Measurements from ENCODE around the gene NFIA.
"Not testable (repeated sequence)": the region's sequence is repeated elsewhere in the genome, so short reads cannot be mapped to it uniquely, and the experiment has no call there.

The NFIA gene

GRCh38 chr1:61270107-61270506 is 187.7 kb downstream of the NFIA start:
- H3K9me3 ChIP-seq (ENCODE audit: control insufficient read depth, low read length) = no peaks in the 10 kb centered on the region
- no peak overlapping the region for H3K27ac ChIP-seq (ENCODE audit: insufficient read depth, low read depth, low read length, poor library complexity, severe bottlenecking)
- no peaks in the 10 kb centered on the region for H3K27me3 ChIP-seq (ENCODE audit: control insufficient read depth, insufficient read depth, low read length, poor library complexity, severe bottlenecking)
- 89 to 100% methylated on average over 2 of the region's 2 CpGs for WGBS, 2 experiments
- H3K36me3 ChIP-seq (ENCODE audit: control insufficient read depth, insufficient read depth, low read length) = no peaks in the 10 kb centered on the region
- H3K4me3 ChIP-seq (ENCODE audit: insufficient read depth, low read depth, low read length) = no peak overlapping the region
- peaks cover 6% of the 10 kb centered on the region for H3K4me1 ChIP-seq (ENCODE audit: control insufficient read depth, insufficient read depth, low read length)

GRCh38 chr1:61270761-61271411 is 188.5 kb downstream of the NFIA start:
- no peaks in the 10 kb centered on the region for H3K27me3 ChIP-seq (ENCODE audit: control insufficient read depth, insufficient read depth, low read length, poor library complexity, severe bottlenecking)
- H3K4me1 ChIP-seq (ENCODE audit: control insufficient read depth, insufficient read depth, low read length) = peaks cover 6% of the 10 kb centered on the region
- WGBS, 2 experiments = 85 to 88% methylated on average over 5 to 7 of the region's 8 CpGs
- no peak overlapping the region for H3K4me3 ChIP-seq (ENCODE audit: insufficient read depth, low read depth, low read length)
- no peak overlapping the region for H3K27ac ChIP-seq (ENCODE audit: insufficient read depth, low read depth, low read length, poor library complexity, severe bottlenecking)
- H3K36me3 ChIP-seq (ENCODE audit: control insufficient read depth, insufficient read depth, low read length) = no peaks in the 10 kb centered on the region
- no peaks in the 10 kb centered on the region for H3K9me3 ChIP-seq (ENCODE audit: control insufficient read depth, low read length)

GRCh38 chr1:61271412-61271789 is 189.0 kb downstream of the NFIA start:
- no peaks in the 10 kb centered on the region for H3K9me3 ChIP-seq (ENCODE audit: control insufficient read depth, low read length)
- H3K27ac ChIP-seq (ENCODE audit: insufficient read depth, low read depth, low read length, poor library complexity, severe bottlenecking) = no peak overlapping the region
- H3K4me1 ChIP-seq (ENCODE audit: control insufficient read depth, insufficient read depth, low read length) = peaks cover 6% of the 10 kb centered on the region
- no peaks in the 10 kb centered on the region for H3K27me3 ChIP-seq (ENCODE audit: control insufficient read depth, insufficient read depth, low read length, poor library complexity, severe bottlenecking)
- WGBS, 2 experiments = 74 to 84% methylated on average over 4 of the region's 5 CpGs
- no peaks in the 10 kb centered on the region for H3K36me3 ChIP-seq (ENCODE audit: control insufficient read depth, insufficient read depth, low read length)
- H3K4me3 ChIP-seq (ENCODE audit: insufficient read depth, low read depth, low read length) = no peak overlapping the region

- Histone ChIP-seq H3K4me3 (ENCODE audit: insufficient read depth, low read depth, low read length) (no peak overlapping the region), H3K9me3 (ENCODE audit: control insufficient read depth, low read length) (no peaks in the 10 kb centered on the region), H3K27me3 (ENCODE audit: control insufficient read depth, insufficient read depth, low read length, poor library complexity, severe bottlenecking) (no peaks in the 10 kb centered on the region), H3K27ac (ENCODE audit: insufficient read depth, low read depth, low read length, poor library complexity, severe bottlenecking) (no peak overlapping the region), H3K4me1 (ENCODE audit: control insufficient read depth, insufficient read depth, low read length) (peaks cover 5% of the 10 kb centered on the region), H3K36me3 (ENCODE audit: control insufficient read depth, insufficient read depth, low read length) (no peaks in the 10 kb centered on the region)
- 88% methylated on average over 4 of the region's 4 CpGs for whole genome bisulfite sequencing, 2 experiments
These were observed 190.9 kb downstream of the NFIA start for GRCh38 chr1:61273167-61273705.

GRCh38 chr1:61273861-61274260 is 191.5 kb downstream of the NFIA start:
- WGBS, 2 experiments = 92 to 95% methylated on average over 5 of the region's 5 CpGs
- Histone ChIP-seq H3K4me3 (ENCODE audit: insufficient read depth, low read depth, low read length) (no peak overlapping the region), H3K27me3 (ENCODE audit: control insufficient read depth, insufficient read depth, low read length, poor library complexity, severe bottlenecking) (no peaks in the 10 kb centered on the region), H3K36me3 (ENCODE audit: control insufficient read depth, insufficient read depth, low read length) (no peaks in the 10 kb centered on the region), H3K9me3 (ENCODE audit: control insufficient read depth, low read length) (no peaks in the 10 kb centered on the region), H3K4me1 (ENCODE audit: control insufficient read depth, insufficient read depth, low read length) (no peaks in the 10 kb centered on the region), H3K27ac (ENCODE audit: insufficient read depth, low read depth, low read length, poor library complexity, severe bottlenecking) (no peak overlapping the region)

GRCh38 chr1:61274939-61275338 is 192.6 kb downstream of the NFIA start:
- no peaks in the 10 kb centered on the region for H3K36me3 ChIP-seq (ENCODE audit: control insufficient read depth, insufficient read depth, low read length)
- no peaks in the 10 kb centered on the region for H3K4me1 ChIP-seq (ENCODE audit: control insufficient read depth, insufficient read depth, low read length)
- no peaks in the 10 kb centered on the region for H3K9me3 ChIP-seq (ENCODE audit: control insufficient read depth, low read length)
- H3K4me3 ChIP-seq (ENCODE audit: insufficient read depth, low read depth, low read length) = no peak overlapping the region
- WGBS, 2 experiments = 92 to 95% methylated on average over 7 of the region's 7 CpGs
- H3K27ac ChIP-seq (ENCODE audit: insufficient read depth, low read depth, low read length, poor library complexity, severe bottlenecking) = no peak overlapping the region
- H3K27me3 ChIP-seq (ENCODE audit: control insufficient read depth, insufficient read depth, low read length, poor library complexity, severe bottlenecking) = no peaks in the 10 kb centered on the region

GRCh38 chr1:61276246-61276645 is 193.9 kb downstream of the NFIA start:
- H3K36me3 ChIP-seq (ENCODE audit: control insufficient read depth, insufficient read depth, low read length) = no peaks in the 10 kb centered on the region
- no peaks in the 10 kb centered on the region for H3K4me1 ChIP-seq (ENCODE audit: control insufficient read depth, insufficient read depth, low read length)
- H3K27me3 ChIP-seq (ENCODE audit: control insufficient read depth, insufficient read depth, low read length, poor library complexity, severe bottlenecking) = no peaks in the 10 kb centered on the region
- no peak overlapping the region for H3K27ac ChIP-seq (ENCODE audit: insufficient read depth, low read depth, low read length, poor library complexity, severe bottlenecking)
- H3K9me3 ChIP-seq (ENCODE audit: control insufficient read depth, low read length) = no peaks in the 10 kb centered on the region
- H3K4me3 ChIP-seq (ENCODE audit: insufficient read depth, low read depth, low read length) = no peak overlapping the region
- 72 to 92% methylated on average over 2 to 3 of the region's 3 CpGs for WGBS, 2 experiments

GRCh38 chr1:61277121-61277690 is 194.8 kb downstream of the NFIA start:
- H3K27ac ChIP-seq (ENCODE audit: insufficient read depth, low read depth, low read length, poor library complexity, severe bottlenecking) = no peak overlapping the region
- 75 to 77% methylated on average over 7 of the region's 7 CpGs for WGBS, 2 experiments
- H3K4me1 ChIP-seq (ENCODE audit: control insufficient read depth, insufficient read depth, low read length) = no peaks in the 10 kb centered on the region
- no peaks in the 10 kb centered on the region for H3K36me3 ChIP-seq (ENCODE audit: control insufficient read depth, insufficient read depth, low read length)
- no peaks in the 10 kb centered on the region for H3K27me3 ChIP-seq (ENCODE audit: control insufficient read depth, insufficient read depth, low read length, poor library complexity, severe bottlenecking)
- no peaks in the 10 kb centered on the region for H3K9me3 ChIP-seq (ENCODE audit: control insufficient read depth, low read length)
- H3K4me3 ChIP-seq (ENCODE audit: insufficient read depth, low read depth, low read length) = no peak overlapping the region

- H3K27ac ChIP-seq (ENCODE audit: insufficient read depth, low read depth, low read length, poor library complexity, severe bottlenecking); H3K27me3 ChIP-seq (ENCODE audit: control insufficient read depth, insufficient read depth, low read length, poor library complexity, severe bottlenecking); H3K4me1 ChIP-seq (ENCODE audit: control insufficient read depth, insufficient read depth, low read length); H3K4me3 ChIP-seq (ENCODE audit: insufficient read depth, low read depth, low read length); H3K36me3 ChIP-seq (ENCODE audit: control insufficient read depth, insufficient read depth, low read length); H3K9me3 ChIP-seq (ENCODE audit: control insufficient read depth, low read length): not testable (repeated sequence)
- WGBS, 2 experiments = 96% methylated on average over 8 of the region's 8 CpGs
These were observed 196.1 kb downstream of the NFIA start for GRCh38 chr1:61278503-61278902.

GRCh38 chr1:61278966-61279365 is 196.6 kb downstream of the NFIA start:
- H3K27me3 ChIP-seq (ENCODE audit: control insufficient read depth, insufficient read depth, low read length, poor library complexity, severe bottlenecking) = no peaks in the 10 kb centered on the region
- no peaks in the 10 kb centered on the region for H3K9me3 ChIP-seq (ENCODE audit: control insufficient read depth, low read length)
- H3K4me3 ChIP-seq (ENCODE audit: insufficient read depth, low read depth, low read length) = no peak overlapping the region
- H3K27ac ChIP-seq (ENCODE audit: insufficient read depth, low read depth, low read length, poor library complexity, severe bottlenecking) = no peak overlapping the region
- WGBS, 2 experiments = 100% methylated on average over 1 of the region's 1 CpG; no CpG with 5 or more reads in 1 of the 2 experiments
- no peaks in the 10 kb centered on the region for H3K36me3 ChIP-seq (ENCODE audit: control insufficient read depth, insufficient read depth, low read length)
- peaks cover 3% of the 10 kb centered on the region for H3K4me1 ChIP-seq (ENCODE audit: control insufficient read depth, insufficient read depth, low read length)

All from ectodermal cell (in vitro differentiated cells).